Uterus (tissue), 4 donors: Measurements from ENCODE around the gene MYPOP. TPM values are rescaled to one million over a fixed set of nuclear protein-coding genes. Genes with fewer than 3 reads are reported as not detected.

Experiments used
- DNase-seq, 2 donors: peaks; one replicate each; pipeline ENCODE4 v3.0.0-alpha.2; 2019 to 2020
- H3K27ac ChIP-seq, 2 donors: fragments of 200-600 bp; sonication (generic); 1 replicate in 1 of 2; 2 replicates in 1 of 2; pipeline ENCODE4 v1.5.1; 2016 to 2018
- H3K27me3 ChIP-seq, 2 donors: fragments of 200-600 bp; sonication (generic); one replicate each; pipeline ENCODE4 v1.5.1; 2018 to 2019; ENCODE audit warnings: control low read depth in 1 of 2
- H3K36me3 ChIP-seq, 2 donors: fragments of 200-600 bp; sonication (generic); one replicate each; pipeline ENCODE4 v1.5.1; 2019; ENCODE audit warnings: control low read depth in 1 of 2
- H3K4me1 ChIP-seq, 2 donors: fragments of 200-600 bp; sonication (generic); one replicate each; pipeline ENCODE4 v1.5.1; 2018 to 2019; ENCODE audit warnings: control low read depth in 1 of 2
- H3K4me3 ChIP-seq, 2 donors: fragments of 200-600 bp; sonication (generic); 1 replicate in 1 of 2; 2 replicates in 1 of 2; pipeline ENCODE4 v1.5.1; 2018 to 2019; ENCODE audit warnings: mild to moderate bottlenecking in 1 of 2
- H3K9me3 ChIP-seq, 2 donors: fragments of 200-600 bp; sonication (generic); one replicate each; pipeline ENCODE4 v1.5.1; 2019; ENCODE audit warnings: control low read depth in 1 of 2
- CTCF ChIP-seq, 4 experiments: fragments of 200-600 bp in 2 of 4; fragments of 450-650 bp in 2 of 4; sonication (generic) in 2 of 4; IDR thresholded peaks; one replicate each; pipeline ENCODE4 v1.5.1; 2016 to 2019; ENCODE audit warnings: antibody characterized with exemption in 4 of 4, mild to moderate bottlenecking in 2 of 4, moderate library complexity in 1 of 4
- POLR2A ChIP-seq, 2 donors: fragments of 450-650 bp; IDR thresholded peaks; one replicate each; pipeline ENCODE4 v1.6.1; 2016; ENCODE audit warnings: antibody characterized with exemption in 2 of 2, mild to moderate bottlenecking in 1 of 2, moderate library complexity in 1 of 2
- intact Hi-C: fragments of 100-400 bp; cut with DNase I; formaldehyde crosslinking; loops from one replicate; pipeline ENCODE4 v1.15.1; 2023; ENCODE audit warnings: low total_unique reads
- total RNA-seq, 4 donors: library from RNA; depleted of rRNA in 3 of 4; stranded (reverse); fragments of >200 nt in 3 of 4; gene quantifications; one replicate each; pipeline versions ENCODE4 v1.1.0 to v1.2.4, GENCODE V29; 2014 to 2023
- donor health status: DM: yes; HTN: yes; CAD: no.

Gene MYPOP
- total RNA-seq, 4 donors from 2014 or later: 0.62 to 13.2 (median 2.8) TPM

GRCh38 chr19:45842198-45842597 lies 60.2 kb downstream of the MYPOP start:
- H3K4me1 ChIP-seq: no peaks in the 10 kb centered on the region
- H3K4me3 ChIP-seq: no peak overlapping the region
- H3K27ac ChIP-seq: no peak overlapping the region
- no peaks in the 10 kb centered on the region for H3K27me3 ChIP-seq
- DNase-seq: no peak
- no peaks in the 10 kb centered on the region for H3K9me3 ChIP-seq
- no peaks in the 10 kb centered on the region for H3K36me3 ChIP-seq
- intact Hi-C loops: no loop called here
- no peak for TF ChIP-seq CTCF (IDR thresholded peaks at IDR 0.05)
- no peak for TF ChIP-seq POLR2A (IDR thresholded peaks at IDR 0.05)

Other genes with a start within 250 kb of the MYPOP start
- under 1 TPM in 1 of 4 donors, not detected in 3; 0.98 TPM for gene GIPR, start 234.4 kb downstream of the MYPOP start, total RNA-seq
- gene SNRPD2, start 210.7 kb downstream of the MYPOP start, total RNA-seq: 100 to 1,000 TPM in 3 of 4 donors, 10 to 100 TPM in 1; 96.0 to 386 (median 310) TPM
- 10 to 100 TPM in 1 of 4 donors, 1 to 10 TPM in 2, not detected in 1; 6.5 to 18.2 (median 9.5) TPM for gene QPCTL, start 209.9 kb downstream of the MYPOP start, total RNA-seq
- gene FBXO46, start 171.7 kb downstream of the MYPOP start, total RNA-seq: 10 to 100 TPM in 3 of 4 donors, 1 to 10 TPM in 1; 7.0 to 36.1 (median 15.2) TPM
- gene MEIOSIN, start 169.2 kb downstream of the MYPOP start, total RNA-seq: not detected
- 10 to 100 TPM in 2 of 4 donors, 1 to 10 TPM in 2; 4.4 to 48.9 (median 12.5) TPM for gene SIX5, start 133.4 kb downstream of the MYPOP start, total RNA-seq
- 100 to 1,000 TPM in 1 of 4 donors, 10 to 100 TPM in 3; 15.3 to 211 (median 43.8) TPM for gene DMPK, start 120.1 kb downstream of the MYPOP start, total RNA-seq
- gene DMWD, start 109.8 kb downstream of the MYPOP start, total RNA-seq: 100 to 1,000 TPM in 1 of 4 donors, 10 to 100 TPM in 2, 1 to 10 TPM in 1; 4.4 to 103 (median 36.9) TPM
- gene RSPH6A, start 87.3 kb downstream of the MYPOP start, total RNA-seq: under 1 TPM in 2 of 4 donors, not detected in 2; 0.14 to 0.40 TPM
- gene SYMPK, start 39.5 kb downstream of the MYPOP start, total RNA-seq: 10 to 100 TPM; 32.0 to 72.6 (median 46.4) TPM
- not detected for gene FOXA3, start 38.3 kb downstream of the MYPOP start, total RNA-seq
- gene IRF2BP1, start 16.5 kb downstream of the MYPOP start, total RNA-seq: 10 to 100 TPM in 3 of 4 donors, 1 to 10 TPM in 1; 8.2 to 38.4 (median 23.3) TPM
- not detected for gene NANOS2, start 12.2 kb upstream of the MYPOP start, total RNA-seq
- gene NOVA2, start 71.3 kb upstream of the MYPOP start, total RNA-seq: 10 to 100 TPM in 1 of 4 donors, 1 to 10 TPM in 3; 1.5 to 17.6 (median 2.4) TPM
- gene CCDC61, start 92.9 kb upstream of the MYPOP start, total RNA-seq: 10 to 100 TPM in 2 of 4 donors, 1 to 10 TPM in 2; 1.2 to 21.5 (median 10.1) TPM
- gene PGLYRP1, start 120.4 kb upstream of the MYPOP start, total RNA-seq: not detected
- not detected for gene IGFL4, start 138.4 kb upstream of the MYPOP start, total RNA-seq
- not detected for gene IGFL3, start 222.1 kb upstream of the MYPOP start, total RNA-seq
- under 1 TPM in 1 of 4 donors, not detected in 3; 0.61 TPM for gene IGFL2, start 245.6 kb upstream of the MYPOP start, total RNA-seq